GM12864 (cell line): ENCODE data around the gene GFOD1.

Experiments
- DNase-seq: peaks from one replicate; pipeline ENCODE4 v3.0.0-alpha.2; 2011; ENCODE audit warnings: low read depth
- H3K4me3 ChIP-seq: 2 replicates; pipeline ENCODE4 v1.5.1; 2011; ENCODE audit warnings: mild to moderate bottlenecking, low read depth, low read length, control low read depth
- TF ChIP-seq, protein P1 (sequence below): IDR thresholded peaks from 2 replicates; pipeline ENCODE4 v1.5.1; 2011; ENCODE audit warnings: low read depth, mild to moderate bottlenecking, moderate library complexity, low read length, control low read depth, inconsistent platforms; ENCODE audit errors: missing control alignments

Gene GFOD1

DNA sequence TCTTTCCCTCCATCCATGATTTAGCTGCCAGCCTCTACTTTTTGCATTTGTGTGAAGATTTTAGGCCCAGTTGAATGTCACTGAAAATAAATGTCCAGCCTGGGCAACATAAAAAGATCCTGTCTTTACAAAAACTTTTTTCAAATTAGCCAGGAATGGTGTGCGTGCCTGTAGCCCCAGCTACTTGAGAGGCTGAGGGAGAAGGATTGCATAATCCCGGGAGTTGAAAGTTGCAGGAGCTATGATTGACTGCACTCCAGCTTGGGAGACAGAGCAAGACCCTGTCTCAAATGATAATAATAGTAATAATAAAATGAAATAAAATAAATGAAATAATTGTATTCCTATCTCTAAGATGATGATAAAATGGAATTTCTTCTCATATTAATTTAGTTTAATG lies 5.0 kb upstream of the GFOD1 start:
- TF ChIP-seq, protein P1, sequence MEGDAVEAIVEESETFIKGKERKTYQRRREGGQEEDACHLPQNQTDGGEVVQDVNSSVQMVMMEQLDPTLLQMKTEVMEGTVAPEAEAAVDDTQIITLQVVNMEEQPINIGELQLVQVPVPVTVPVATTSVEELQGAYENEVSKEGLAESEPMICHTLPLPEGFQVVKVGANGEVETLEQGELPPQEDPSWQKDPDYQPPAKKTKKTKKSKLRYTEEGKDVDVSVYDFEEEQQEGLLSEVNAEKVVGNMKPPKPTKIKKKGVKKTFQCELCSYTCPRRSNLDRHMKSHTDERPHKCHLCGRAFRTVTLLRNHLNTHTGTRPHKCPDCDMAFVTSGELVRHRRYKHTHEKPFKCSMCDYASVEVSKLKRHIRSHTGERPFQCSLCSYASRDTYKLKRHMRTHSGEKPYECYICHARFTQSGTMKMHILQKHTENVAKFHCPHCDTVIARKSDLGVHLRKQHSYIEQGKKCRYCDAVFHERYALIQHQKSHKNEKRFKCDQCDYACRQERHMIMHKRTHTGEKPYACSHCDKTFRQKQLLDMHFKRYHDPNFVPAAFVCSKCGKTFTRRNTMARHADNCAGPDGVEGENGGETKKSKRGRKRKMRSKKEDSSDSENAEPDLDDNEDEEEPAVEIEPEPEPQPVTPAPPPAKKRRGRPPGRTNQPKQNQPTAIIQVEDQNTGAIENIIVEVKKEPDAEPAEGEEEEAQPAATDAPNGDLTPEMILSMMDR, result no peak
- no peak for DNase-seq
- H3K4me3 ChIP-seq, result no peak overlapping the region

DNA sequence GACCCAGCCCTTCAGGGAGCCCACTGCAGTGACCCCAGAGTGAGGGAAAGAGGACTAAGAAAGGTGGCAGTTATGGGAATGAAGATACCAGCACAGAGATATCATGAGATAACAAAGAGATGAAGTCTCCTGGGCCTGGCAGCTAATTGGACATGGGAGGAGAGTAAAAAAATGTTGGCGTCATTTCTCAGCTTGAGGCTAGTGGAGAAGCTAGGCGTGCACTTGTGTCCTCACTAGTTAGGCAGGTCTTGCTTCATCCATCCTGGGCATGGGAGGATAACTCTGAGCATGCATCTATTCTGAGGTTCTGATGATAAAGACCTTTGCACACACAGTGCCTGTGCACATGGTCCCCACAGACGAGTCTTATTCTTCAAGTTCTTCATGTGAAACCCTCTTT lies 4.1 kb upstream of the GFOD1 start:
- TF ChIP-seq, protein P1, result no peak
- H3K4me3 ChIP-seq, result no peak overlapping the region
- no peak for DNase-seq

DNA sequence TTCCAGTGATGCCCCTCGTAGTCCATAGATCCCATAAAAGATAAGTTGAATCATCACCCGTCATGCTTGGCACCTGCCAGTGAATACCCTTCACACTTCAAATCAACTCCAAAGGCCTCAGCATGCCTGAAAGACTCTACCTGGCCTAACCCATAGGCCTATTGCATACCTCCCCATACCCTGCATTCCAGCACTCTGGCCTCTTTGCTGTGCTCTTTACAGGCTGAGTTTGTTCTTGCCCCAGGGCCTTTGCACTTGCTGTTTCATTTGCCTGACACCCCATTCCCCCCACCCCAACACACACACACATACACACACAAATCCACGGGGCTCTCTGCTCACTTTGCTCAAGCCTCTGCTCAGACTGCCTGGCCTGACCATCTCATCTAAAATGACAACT lies 3.0 kb upstream of the GFOD1 start:
- TF ChIP-seq, protein P1, result no peak
- H3K4me3 ChIP-seq, result no peak overlapping the region
- DNase-seq, result no peak

DNA sequence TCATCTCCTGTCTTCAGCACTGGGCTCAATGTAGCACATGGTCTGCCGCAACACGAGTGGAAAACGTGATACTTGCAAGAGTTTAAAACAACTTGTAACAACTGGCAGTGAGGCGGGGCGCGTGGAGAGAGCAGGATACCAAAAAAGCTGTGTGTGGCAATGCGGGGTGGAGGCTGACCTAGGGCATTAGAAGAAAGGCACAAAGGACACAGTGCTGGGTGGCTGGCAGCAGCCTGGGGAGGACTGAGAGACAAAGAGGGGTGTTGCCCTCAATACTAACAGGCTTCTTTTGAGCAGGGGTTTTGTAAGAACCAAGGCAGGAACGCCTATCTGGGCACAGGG lies 1.5 kb upstream of the GFOD1 start:
- TF ChIP-seq, protein P1, result no peak
- H3K4me3 ChIP-seq, result no peak overlapping the region
- DNase-seq, result no peak

DNA sequence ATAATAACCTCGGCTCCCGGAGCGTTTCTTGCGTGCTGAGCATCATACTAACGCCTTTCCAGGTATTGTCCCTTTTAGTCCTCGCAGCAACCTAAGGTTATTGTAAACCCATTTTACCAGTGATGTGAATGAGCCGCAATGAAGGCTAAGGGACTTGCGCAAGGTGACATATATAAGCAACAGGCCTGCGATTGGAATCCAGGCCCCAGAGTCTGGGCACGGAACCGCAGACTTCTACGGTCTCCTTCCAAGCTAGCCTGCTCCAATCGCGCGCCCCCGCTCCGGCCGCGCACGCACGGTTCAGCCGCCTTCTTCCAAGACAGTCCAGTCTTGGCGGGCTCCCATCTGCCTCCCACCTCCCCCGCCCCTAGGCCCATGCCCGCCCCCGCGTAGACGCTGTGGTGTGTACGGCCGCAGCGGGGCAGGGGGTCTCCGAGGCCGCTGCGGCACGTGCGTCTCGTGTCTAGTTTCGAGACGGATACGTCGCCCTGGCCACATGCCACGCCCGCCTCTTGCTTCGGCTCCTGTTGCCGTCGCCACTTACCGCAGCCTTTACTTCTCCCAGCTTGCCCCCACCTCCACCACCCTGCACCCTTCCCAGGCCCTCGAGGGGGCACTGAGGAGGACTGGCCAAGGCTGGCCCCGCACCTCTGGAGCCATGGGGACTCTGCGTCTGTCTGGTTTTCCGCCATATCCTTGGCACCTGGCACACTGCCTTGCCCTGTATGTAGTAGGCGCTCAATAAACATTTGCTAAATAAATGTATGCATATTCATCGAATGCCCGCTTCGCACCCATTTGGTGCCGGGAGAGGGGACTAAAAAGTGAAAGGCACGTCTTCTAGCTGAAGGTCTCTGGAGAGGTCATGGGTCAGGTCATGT lies 855 bp upstream of the GFOD1 start:
- no peak for DNase-seq
- H3K4me3 ChIP-seq, result peak overlapping the region; percentile 63
- TF ChIP-seq, protein P1, result no peak

DNA sequence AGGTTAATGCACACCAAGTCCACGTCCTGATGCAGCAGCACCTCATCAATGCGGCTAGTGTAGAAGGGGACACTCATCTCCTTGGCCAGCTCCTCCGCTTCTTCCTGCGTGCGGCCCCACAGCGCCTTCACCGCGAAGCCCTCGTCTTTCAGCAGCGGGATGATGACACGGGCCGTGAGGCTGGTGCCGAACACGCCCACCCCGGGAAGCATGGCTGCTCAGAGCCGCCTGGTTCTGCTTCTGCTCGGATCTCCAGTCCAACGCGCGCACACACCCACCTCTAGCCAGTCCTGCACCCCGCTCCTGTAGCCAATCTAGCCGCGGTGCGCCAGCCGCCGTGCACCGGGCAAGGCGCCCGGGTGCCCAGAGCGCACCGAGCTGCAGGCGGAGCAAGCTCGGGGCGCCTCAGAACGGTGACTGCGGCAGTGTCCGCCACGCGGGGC lies 700 bp downstream of the GFOD1 start:
- H3K4me3 ChIP-seq, result peak overlapping the region; percentile 82
- DNase-seq, result no peak
- TF ChIP-seq, protein P1, result no peak

DNA sequence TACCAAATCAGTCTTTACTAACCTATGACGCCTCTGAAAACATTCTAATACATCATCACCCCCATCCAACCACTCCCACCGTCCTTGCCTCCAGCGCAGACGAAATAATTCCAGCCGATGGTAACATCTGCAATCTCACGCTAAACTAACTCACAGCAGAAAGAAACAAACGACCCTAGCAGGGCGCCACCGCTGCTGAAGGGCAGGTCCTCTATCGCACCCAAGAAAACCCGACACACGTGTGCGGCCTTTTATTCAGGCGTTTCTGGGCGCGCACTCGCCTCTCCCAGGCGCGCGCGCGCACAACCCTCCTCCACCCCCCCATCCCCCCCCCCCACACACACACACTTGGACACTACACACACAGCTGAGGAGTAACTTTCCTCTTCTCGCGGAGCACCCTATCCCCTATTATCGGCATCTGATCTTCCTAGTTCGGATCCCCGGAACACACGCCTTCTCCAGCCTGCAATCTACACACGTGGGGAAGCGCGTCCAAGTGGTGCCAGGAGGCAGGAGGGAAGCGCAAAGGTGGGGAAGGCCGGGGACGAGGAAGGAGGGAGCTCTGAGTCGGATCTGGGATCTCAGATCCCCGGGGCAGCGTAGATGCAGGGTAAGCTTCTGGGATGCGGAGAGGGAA lies 1.4 kb downstream of the GFOD1 start:
- H3K4me3 ChIP-seq, result peak overlapping the region; percentile 82
- TF ChIP-seq, protein P1, result peak; percentile 33
- DNase-seq, result no peak
